B cell (primary cell): Measurements from ENCODE around the gene GRID1. TPM values are rescaled to one million over a fixed set of nuclear protein-coding genes. Genes with fewer than 3 reads are reported as not detected.

Experiments
- ATAC-seq: fragments of 200-7000 bp; cut with Tn5 transposase; one replicate; pipeline ENCODE4 v1.10.0; 2021; ENCODE audit warnings: low read depth, mild to moderate bottlenecking, moderate number of reproducible peaks, moderate library complexity
- CTCF ChIA-PET: fragments of 350-600 bp; sonication (Branson Sonifier 250); formaldehyde crosslinking; loops from one replicate; lab custom pipeline; 2021; ENCODE audit warnings: antibody characterized with exemption, inconsistent platforms; lab: Charles Lee
- POLR2A ChIA-PET: fragments of 350-600 bp; sonication (Branson Sonifier 250); formaldehyde crosslinking; loops from one replicate; lab custom pipeline; 2021; ENCODE audit warnings: antibody characterized with exemption; lab: Charles Lee
- DNase-seq: peaks from one replicate; pipeline ENCODE4 v3.0.0; 2013
- H2AFZ ChIP-seq: 2 replicates; pipeline ENCODE4 v1.6.1; 2012; ENCODE audit warnings: mild to moderate bottlenecking, low read depth, low read length; ENCODE audit not compliant: insufficient read depth, poor library complexity, severe bottlenecking
- H3K27ac ChIP-seq, 2 donors: 1 replicate in 1 of 2; 2 replicates in 1 of 2; pipeline ENCODE4 v1.5.1; 2012 to 2013; ENCODE audit warnings: low read length in 2 of 2, mild to moderate bottlenecking in 2 of 2, moderate library complexity in 1 of 2
- H3K27me3 ChIP-seq, 4 experiments: fragments of 200-600 bp in 1 of 4; sonication (generic) in 1 of 4; replicated peaks in 1 of 4; 1 replicate in 2 of 4; 2 replicates in 2 of 4; pipeline versions ENCODE4 v1.6.1 to v1.7.0; 2013 to 2016; ENCODE audit warnings: low read length in 3 of 4, mild to moderate bottlenecking in 2 of 4, mixed read lengths in 1 of 4, moderate library complexity in 1 of 4; ENCODE audit not compliant: insufficient read depth in 4 of 4, control insufficient read depth in 3 of 4; ENCODE audit errors: control extremely low read depth in 1 of 4
- H3K36me3 ChIP-seq, 2 experiments: replicated peaks in 1 of 2; 1 replicate in 1 of 2; 2 replicates in 1 of 2; pipeline versions ENCODE4 v1.6.1 to v1.7.1; 2013; ENCODE audit warnings: low read length in 1 of 2; ENCODE audit not compliant: insufficient read depth in 2 of 2, control insufficient read depth in 1 of 2; ENCODE audit errors: control extremely low read depth in 1 of 2, extremely low read depth in 1 of 2
- H3K4me1 ChIP-seq, 2 donors: fragments of 200-600 bp in 1 of 2; sonication (generic) in 1 of 2; 1 replicate in 1 of 2; 2 replicates in 1 of 2; pipeline versions ENCODE4 v1.5.1 to v1.6.1; 2013 to 2017; ENCODE audit warnings: low read length in 2 of 2; ENCODE audit not compliant: control insufficient read depth in 2 of 2, insufficient read depth in 2 of 2
- H3K4me2 ChIP-seq: replicated peaks from 2 replicates; pipeline ENCODE3; 2012; ENCODE audit warnings: mild to moderate bottlenecking, low read depth, low read length; ENCODE audit not compliant: poor library complexity, severe bottlenecking
- H3K4me3 ChIP-seq, 5 experiments: fragments of 200-600 bp in 1 of 5; sonication (generic) in 1 of 5; 1 replicate in 3 of 5; 2 replicates in 2 of 5; pipeline versions ENCODE4 v1.5.1 to v1.7.0; 2011 to 2016; ENCODE audit warnings: low read length in 4 of 5, mild to moderate bottlenecking in 4 of 5, low read depth in 2 of 5, control low read depth in 1 of 5, moderate library complexity in 1 of 5; ENCODE audit not compliant: insufficient read depth in 1 of 5; ENCODE audit errors: control extremely low read depth in 1 of 5, extremely low read depth in 1 of 5
- H3K79me2 ChIP-seq: fragments of 200-600 bp; sonication (generic); one replicate; pipeline ENCODE4 v1.6.0; 2016; ENCODE audit warnings: low read length; ENCODE audit not compliant: control insufficient read depth, insufficient read depth
- H3K9ac ChIP-seq: fragments of 200-600 bp; sonication (generic); 2 replicates; pipeline ENCODE4 v1.6.1; 2017; ENCODE audit warnings: mild to moderate bottlenecking, low read length, moderate library complexity
- H3K9me3 ChIP-seq, 3 donors: one replicate each; pipeline versions ENCODE4 v1.6.1 to v1.7.1; 2013; ENCODE audit warnings: low read length in 2 of 3; ENCODE audit not compliant: control insufficient read depth in 2 of 3, insufficient read depth in 1 of 3; ENCODE audit errors: control extremely low read depth in 1 of 3
- H4K20me1 ChIP-seq: 2 replicates; pipeline ENCODE4 v1.6.0; 2012; ENCODE audit warnings: mild to moderate bottlenecking, low read length; ENCODE audit not compliant: insufficient read depth, control insufficient read depth, poor library complexity, severe bottlenecking
- H3K27ac Mint-ChIP-seq: one replicate; pipeline ENCODE4 v1.8.0; 2021; ENCODE audit warnings: mixed read lengths
- H3K27me3 Mint-ChIP-seq: one replicate; pipeline ENCODE4 v1.8.0; 2021; ENCODE audit warnings: mixed read lengths
- H3K4me1 Mint-ChIP-seq: one replicate; pipeline ENCODE4 v1.8.0; 2021; ENCODE audit warnings: mixed read lengths
- H3K4me3 Mint-ChIP-seq: one replicate; pipeline ENCODE4 v1.8.0; 2021; ENCODE audit warnings: mixed read lengths
- H3K9me3 Mint-ChIP-seq: one replicate; pipeline ENCODE4 v1.8.0; 2022; ENCODE audit warnings: mixed read lengths; ENCODE audit not compliant: insufficient read depth
- EZH2 ChIP-seq: IDR thresholded peaks from 2 replicates; pipeline ENCODE4 v1.6.1; 2012; ENCODE audit warnings: borderline replicate concordance, low read depth, mild to moderate bottlenecking, moderate library complexity, low read length; ENCODE audit not compliant: insufficient read depth, poor library complexity, severe bottlenecking
- WGBS: methylation state at CpG from one replicate; pipeline ENCODE4 v1.1.5; 2013; ENCODE audit warnings: missing lambda C conversion rate; ENCODE audit not compliant: insufficient coverage; 5-methylcytosine and 5-hydroxymethylcytosine counted together
- intact Hi-C: fragments of 100-400 bp; cut with micrococcal nuclease; formaldehyde crosslinking; loops from one replicate; pipeline ENCODE4 v1.10.0; 2022
- polyA plus RNA-seq: library from polyadenylated mRNA; depleted of rRNA; stranded (reverse); fragments of >200 nt; gene quantifications from 2 replicates; pipeline ENCODE4 v1.2.3, GENCODE V29; 2012
- total RNA-seq, 2 donors: library from RNA; stranded (reverse); fragments of 120-200 nt in 1 of 2; gene quantifications; 1 replicate in 1 of 2; 2 replicates in 1 of 2; pipeline versions ENCODE4 v1.2.3 to v1.2.4, GENCODE V29; 2013 to 2022
- TF ChIP-seq, protein P1 (sequence below): fragments of 200-600 bp; IDR thresholded peaks from one replicate; pipeline ENCODE4 v1.8.0; 2022; ENCODE audit warnings: antibody characterized with exemption, mild to moderate bottlenecking

The GRID1 gene
- total and polyA plus RNA-seq, 2 donors (not counting 1 experiment from before 2014, with no cell fraction given) = not detected

DNA sequence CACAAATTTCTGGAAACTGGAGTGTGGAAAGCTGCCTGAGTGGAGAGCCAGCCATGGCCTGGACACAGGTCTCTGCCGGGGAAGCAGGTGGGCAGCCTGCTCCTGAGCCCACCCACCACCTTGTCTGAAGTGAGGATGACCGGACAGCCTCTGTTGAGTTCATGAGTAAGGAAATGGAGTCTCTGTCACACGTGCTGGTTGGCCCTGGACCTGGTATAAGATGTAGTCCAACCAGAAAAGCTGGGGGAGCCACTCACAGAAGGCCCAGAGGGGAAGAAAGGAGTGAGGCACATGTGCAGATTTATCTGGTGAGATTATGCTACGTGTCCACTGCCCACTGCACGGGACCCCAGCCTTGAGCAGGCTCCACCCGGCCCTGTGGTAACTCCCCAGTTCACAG lies 383.5 kb downstream of the GRID1 start:
- Histone ChIP-seq H3K27ac (no peak overlapping the region), H3K4me1 (no peaks in the 10 kb centered on the region), H3K27me3 (no peaks in the 10 kb centered on the region), H3K9ac (no peak overlapping the region), H4K20me1 (no peaks in the 10 kb centered on the region), H3K79me2 (no peaks in the 10 kb centered on the region), H3K36me3 (no peaks in the 10 kb centered on the region), H3K9me3 (no peaks in the 10 kb centered on the region), H3K4me3 (no peak overlapping the region), H2AFZ (no peak overlapping the region), H3K4me2 (no peak overlapping the region)
- H3K27ac Mint-ChIP-seq = no peak overlapping the region
- TF ChIP-seq, protein P1, sequence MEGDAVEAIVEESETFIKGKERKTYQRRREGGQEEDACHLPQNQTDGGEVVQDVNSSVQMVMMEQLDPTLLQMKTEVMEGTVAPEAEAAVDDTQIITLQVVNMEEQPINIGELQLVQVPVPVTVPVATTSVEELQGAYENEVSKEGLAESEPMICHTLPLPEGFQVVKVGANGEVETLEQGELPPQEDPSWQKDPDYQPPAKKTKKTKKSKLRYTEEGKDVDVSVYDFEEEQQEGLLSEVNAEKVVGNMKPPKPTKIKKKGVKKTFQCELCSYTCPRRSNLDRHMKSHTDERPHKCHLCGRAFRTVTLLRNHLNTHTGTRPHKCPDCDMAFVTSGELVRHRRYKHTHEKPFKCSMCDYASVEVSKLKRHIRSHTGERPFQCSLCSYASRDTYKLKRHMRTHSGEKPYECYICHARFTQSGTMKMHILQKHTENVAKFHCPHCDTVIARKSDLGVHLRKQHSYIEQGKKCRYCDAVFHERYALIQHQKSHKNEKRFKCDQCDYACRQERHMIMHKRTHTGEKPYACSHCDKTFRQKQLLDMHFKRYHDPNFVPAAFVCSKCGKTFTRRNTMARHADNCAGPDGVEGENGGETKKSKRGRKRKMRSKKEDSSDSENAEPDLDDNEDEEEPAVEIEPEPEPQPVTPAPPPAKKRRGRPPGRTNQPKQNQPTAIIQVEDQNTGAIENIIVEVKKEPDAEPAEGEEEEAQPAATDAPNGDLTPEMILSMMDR = no peak
- TF ChIP-seq EZH2 = no peak
- H3K27me3 Mint-ChIP-seq = peaks cover 21% of the 10 kb centered on the region
- H3K9me3 Mint-ChIP-seq = no peaks in the 10 kb centered on the region
- H3K4me1 Mint-ChIP-seq = no peaks in the 10 kb centered on the region
- ChIA-PET POLR2A (no interaction called here), CTCF (no interaction called here)
- H3K4me3 Mint-ChIP-seq = no peak overlapping the region
- no peak for DNase-seq
- intact Hi-C loops = no loop called here
- ATAC-seq = no peak
- WGBS = 78% methylated on average over 4 of the region's 6 CpGs

DNA sequence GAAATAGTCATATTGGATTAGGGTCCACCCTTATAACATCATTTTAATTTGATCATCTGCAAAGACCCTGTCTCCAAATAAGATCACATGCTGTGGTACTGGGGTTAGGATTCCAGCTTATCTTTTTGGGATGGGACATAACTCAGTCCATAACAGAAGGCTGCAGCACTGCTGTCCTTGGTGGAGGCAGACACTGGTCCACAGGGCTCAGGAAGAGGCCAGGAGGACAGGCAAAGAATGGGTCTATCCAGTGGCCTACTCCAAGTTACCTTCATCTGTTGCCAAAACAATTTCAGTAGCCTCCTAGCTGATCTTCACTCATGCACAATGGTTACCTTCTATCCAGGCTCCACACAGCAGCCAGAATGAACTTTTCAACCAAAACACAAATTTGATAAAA lies 387.0 kb downstream of the GRID1 start:
- Histone ChIP-seq H3K4me2 (no peak overlapping the region), H3K9ac (no peak overlapping the region), H3K9me3 (peaks cover 0 to 4% (median 0%) of the 10 kb centered on the region in 3 donors), H3K27me3 (peaks cover 0 to 3% (median 0%) of the 10 kb centered on the region in 4 experiments), H3K27ac (no peak overlapping the region), H3K79me2 (no peaks in the 10 kb centered on the region), H3K36me3 (no peaks in the 10 kb centered on the region), H4K20me1 (no peaks in the 10 kb centered on the region), H3K4me3 (no peak overlapping the region), H2AFZ (no peak overlapping the region), H3K4me1 (no peaks in the 10 kb centered on the region)
- Mint-ChIP-seq H3K27ac (no peak overlapping the region), H3K9me3 (no peaks in the 10 kb centered on the region), H3K4me3 (no peak overlapping the region), H3K4me1 (no peaks in the 10 kb centered on the region), H3K27me3 (peaks cover 11% of the 10 kb centered on the region)
- CTCF ChIA-PET = no interaction called here
- no peak for DNase-seq
- POLR2A ChIA-PET = no interaction called here
- TF ChIP-seq, protein P1 = no peak
- no peak for TF ChIP-seq EZH2
- ATAC-seq = no peak
- intact Hi-C loops = no loop called here
